ENCODE measurements around the gene SP3.

DNA sequence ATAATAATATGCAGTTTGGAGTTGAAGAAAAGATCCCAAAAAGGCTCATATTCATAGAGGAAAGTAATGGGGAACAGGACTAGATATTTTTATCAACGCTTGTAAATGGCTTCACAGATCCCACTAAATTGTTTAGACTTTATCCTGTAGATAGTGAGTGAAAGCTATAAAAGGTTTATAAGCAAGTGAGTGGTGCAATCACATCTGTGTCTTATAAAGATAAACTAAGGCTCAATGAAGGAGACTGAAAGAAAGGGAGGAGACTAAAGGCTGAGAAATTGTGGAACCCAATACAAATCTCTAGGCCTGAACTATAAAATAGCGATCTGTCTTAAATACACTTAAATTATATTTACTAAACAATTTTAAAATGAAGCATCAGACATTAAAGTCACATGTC is 7.7 kb downstream of the SP3 start:
- no peak for TF ChIP-seq POLR2AphosphoS5 (IDR thresholded peaks at IDR 0.05; ENCODE audit: low read depth, low read length)
- TF ChIP-seq POLR2A (IDR thresholded peaks at IDR 0.05; ENCODE audit: low read depth, low read length) = no peak
